Breast epithelium (tissue), 3 donors: ENCODE results near the gene HMCN1.

Source experiments
- POLR2A ChIP-seq: fragments of 450-650 bp; IDR thresholded peaks from one replicate; pipeline ENCODE4 v1.6.1; 2016; ENCODE audit warnings: antibody characterized with exemption, mild to moderate bottlenecking, moderate library complexity
- POLR2AphosphoS5 ChIP-seq, 3 donors: sonication (generic); formaldehyde crosslinking; IDR thresholded peaks; one replicate each; pipeline ENCODE4 v1.6.1; 2017; ENCODE audit warnings: antibody characterized with exemption in 3 of 3
- TF ChIP-seq, protein P1 (sequence below), 3 donors: fragments of 450-650 bp; IDR thresholded peaks; one replicate each; pipeline ENCODE4 v1.5.1; 2016 to 2017; ENCODE audit warnings: antibody characterized with exemption in 3 of 3, mild to moderate bottlenecking in 3 of 3, moderate library complexity in 3 of 3

GRCh38 chr1:185722098-185722497 lies 12.1 kb upstream of the HMCN1 start:
- no peak for TF ChIP-seq POLR2AphosphoS5 (IDR thresholded peaks at IDR 0.05)
- TF ChIP-seq, protein P1, sequence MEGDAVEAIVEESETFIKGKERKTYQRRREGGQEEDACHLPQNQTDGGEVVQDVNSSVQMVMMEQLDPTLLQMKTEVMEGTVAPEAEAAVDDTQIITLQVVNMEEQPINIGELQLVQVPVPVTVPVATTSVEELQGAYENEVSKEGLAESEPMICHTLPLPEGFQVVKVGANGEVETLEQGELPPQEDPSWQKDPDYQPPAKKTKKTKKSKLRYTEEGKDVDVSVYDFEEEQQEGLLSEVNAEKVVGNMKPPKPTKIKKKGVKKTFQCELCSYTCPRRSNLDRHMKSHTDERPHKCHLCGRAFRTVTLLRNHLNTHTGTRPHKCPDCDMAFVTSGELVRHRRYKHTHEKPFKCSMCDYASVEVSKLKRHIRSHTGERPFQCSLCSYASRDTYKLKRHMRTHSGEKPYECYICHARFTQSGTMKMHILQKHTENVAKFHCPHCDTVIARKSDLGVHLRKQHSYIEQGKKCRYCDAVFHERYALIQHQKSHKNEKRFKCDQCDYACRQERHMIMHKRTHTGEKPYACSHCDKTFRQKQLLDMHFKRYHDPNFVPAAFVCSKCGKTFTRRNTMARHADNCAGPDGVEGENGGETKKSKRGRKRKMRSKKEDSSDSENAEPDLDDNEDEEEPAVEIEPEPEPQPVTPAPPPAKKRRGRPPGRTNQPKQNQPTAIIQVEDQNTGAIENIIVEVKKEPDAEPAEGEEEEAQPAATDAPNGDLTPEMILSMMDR (IDR thresholded peaks at IDR 0.05): no peak
- TF ChIP-seq POLR2A: no peak
